Measurements from ENCODE around the gene GLRX. TPM values are rescaled to one million over a fixed set of nuclear protein-coding genes. Genes with fewer than 3 reads are reported as not detected.

Gene GLRX
- total and polyA plus RNA-seq, 2 of the 13 experiments (the other 11 are each of a cell fraction or from before 2014, with no cell fraction given), result 63.8 to 499 TPM

- CTCF ChIA-PET (ENCODE audit: low intra/inter-chr PET ratio, low total read pairs), result no interaction called here
- in situ Hi-C loops (cut with HindIII; ENCODE audit: extremely low pct_ligation_motif_present, low pct_unique_long_range_greater_than_20kb), result no loop called here
Observed at GRCh38 chr5:95868136-95868535, 45.6 kb upstream of the GLRX start.

GRCh38 chr5:95866435-95867040 is 44.0 kb upstream of the GLRX start:
- no peak overlapping the region for H2AFZ ChIP-seq (ENCODE audit: low read length)
- DNase-seq (ENCODE audit: low spot score), result no peak
- no peak for FAIRE-seq
- H3K4me3 ChIP-seq (replicated peaks in 1 of 3; ENCODE audit: insufficient read depth in 1 of 3, low read depth in 2 of 3, low read length in 3 of 3), result no peak overlapping the region
- no peak overlapping the region for H3K9ac ChIP-seq (ENCODE audit: insufficient read depth, low read depth, low read length)
- peak overlapping the region; percentile 98 for H3K27ac ChIP-seq (ENCODE audit: extremely low read length, insufficient read depth, low read length)
- peaks cover 5% of the 10 kb centered on the region for H3K79me2 ChIP-seq (ENCODE audit: insufficient read depth, low read length)
- H3K4me1 ChIP-seq (ENCODE audit: insufficient read depth, low read length), result peaks cover 72% of the 10 kb centered on the region
- 95% methylated on average over 1 of the region's 1 CpG for WGBS (ENCODE audit: low lambda C conversion rate)
- no peaks in the 10 kb centered on the region for H3K9me3 ChIP-seq (ENCODE audit: low read length)
- CTCF ChIA-PET (ENCODE audit: low intra/inter-chr PET ratio, low total read pairs), result no interaction called here
- H4K20me1 ChIP-seq (ENCODE audit: insufficient read depth, low read length), result no peaks in the 10 kb centered on the region
- intact Hi-C loops (cut with micrococcal nuclease; ENCODE audit: unreplicated experiment), result loop anchor here (5.0 kb wide), 1 partner anchor 431 kb away; no protein-coding TSS in a partner anchor
- ATAC-seq, result no peak
- H3K36me3 ChIP-seq (replicated peaks in 1 of 2; ENCODE audit: control insufficient read depth in 1 of 2, insufficient read depth in 2 of 2, low read length in 2 of 2), result no peaks in the 10 kb centered on the region
- H3K27me3 ChIP-seq (ENCODE audit: control insufficient read depth in 1 of 2, insufficient read depth in 2 of 2, low read length in 2 of 2), result no peaks in the 10 kb centered on the region
- H3K4me2 ChIP-seq (ENCODE audit: low read depth, low read length), result no peak overlapping the region
- TF ChIP-seq PREB (CRISPR knock-in tag; IDR thresholded peaks at IDR 0.05) (no peak), ATF3 (CRISPR knock-in tag; IDR thresholded peaks at IDR 0.05) (no peak), SSRP1 (CRISPR knock-in tag; IDR thresholded peaks at IDR 0.05) (no peak), ZNF564 (CRISPR knock-in tag; IDR thresholded peaks at IDR 0.05) (no peak), RBM22 (optimal IDR thresholded peaks at IDR 0.05; ENCODE audit: low read length) (no peak), JDP2 (CRISPR knock-in tag; IDR thresholded peaks at IDR 0.05; ENCODE audit: borderline replicate concordance) (no peak), ZBTB25 (CRISPR knock-in tag; IDR thresholded peaks at IDR 0.05) (no peak), IKZF1 (IDR thresholded peaks at IDR 0.05) (no peak), KLF13 (CRISPR knock-in tag; IDR thresholded peaks at IDR 0.05) (no peak), ATRX (CRISPR knock-in tag; IDR thresholded peaks at IDR 0.05; ENCODE audit: borderline replicate concordance) (no peak), ZNF414 (CRISPR knock-in tag; IDR thresholded peaks at IDR 0.05) (no peak), RARA (CRISPR knock-in tag; IDR thresholded peaks at IDR 0.05) (no peak), CAMTA2 (CRISPR knock-in tag; IDR thresholded peaks at IDR 0.05; ENCODE audit: borderline replicate concordance) (no peak)
- BruUV-seq (replicated peaks), result no TSS peak
- in situ Hi-C loops (cut with HindIII; ENCODE audit: extremely low pct_ligation_motif_present, low pct_unique_long_range_greater_than_20kb), result no loop called here
- POLR2A ChIA-PET, result interaction anchor here (7.9 kb wide), 1 partner anchor 13 kb away, joined by 128 read pairs; no protein-coding TSS in a partner anchor

More at GRCh38 chr5:95868136-95868535, 45.6 kb upstream of the GLRX start:
- H3K4me2 ChIP-seq (ENCODE audit: low read depth, low read length), result no peak overlapping the region
- BruUV-seq (replicated peaks), result no TSS peak
- no peak overlapping the region for H2AFZ ChIP-seq (ENCODE audit: low read length)
- H3K9ac ChIP-seq (ENCODE audit: insufficient read depth, low read depth, low read length), result no peak overlapping the region
- H3K27me3 ChIP-seq (ENCODE audit: control insufficient read depth in 1 of 2, insufficient read depth in 2 of 2, low read length in 2 of 2), result no peaks in the 10 kb centered on the region
- WGBS (ENCODE audit: low lambda C conversion rate), result 98% methylated on average over 4 of the region's 4 CpGs
- no peaks in the 10 kb centered on the region for H4K20me1 ChIP-seq (ENCODE audit: insufficient read depth, low read length)
- no peak for FAIRE-seq
- H3K27ac ChIP-seq (ENCODE audit: extremely low read length, insufficient read depth, low read length), result no peak overlapping the region
- intact Hi-C loops (cut with micrococcal nuclease; ENCODE audit: unreplicated experiment), result loop anchor here (5.0 kb wide), 1 partner anchor 429 kb away; no protein-coding TSS in a partner anchor
- no peak overlapping the region for H3K4me3 ChIP-seq (replicated peaks in 1 of 3; ENCODE audit: insufficient read depth in 1 of 3, low read depth in 2 of 3, low read length in 3 of 3)
- H3K4me1 ChIP-seq (ENCODE audit: insufficient read depth, low read length), result peaks cover 71% of the 10 kb centered on the region
- H3K79me2 ChIP-seq (ENCODE audit: insufficient read depth, low read length), result peaks cover 5% of the 10 kb centered on the region
- no peak for DNase-seq (ENCODE audit: low spot score)
- POLR2A ChIA-PET, result interaction anchor here (7.9 kb wide), 1 partner anchor 11 kb away, joined by 128 read pairs; no protein-coding TSS in a partner anchor
- no peak for ATAC-seq
- H3K36me3 ChIP-seq (replicated peaks in 1 of 2; ENCODE audit: control insufficient read depth in 1 of 2, insufficient read depth in 2 of 2, low read length in 2 of 2), result no peaks in the 10 kb centered on the region
- no peak for TF ChIP-seq AHR (CRISPR knock-in tag; IDR thresholded peaks at IDR 0.05)
- no peaks in the 10 kb centered on the region for H3K9me3 ChIP-seq (ENCODE audit: low read length)

Measured in HepG2 (cell line).